HepG2 (cell line): ENCODE results near the gene ACBD3. TPM values are rescaled to one million over a fixed set of nuclear protein-coding genes. Genes with fewer than 3 reads are reported as not detected.

ENCODE experiments used
- ARID5B ChIP-seq: IDR thresholded peaks from 2 replicates; pipeline ENCODE4 v1.4.0; 2020; ENCODE audit warnings: mild to moderate bottlenecking, missing genetic modification reagents
- ATF2 ChIP-seq: sonication (generic); formaldehyde crosslinking; IDR thresholded peaks from 2 replicates; pipeline ENCODE4 v1.4.0; 2020; ENCODE audit warnings: missing genetic modification reagents
- MATR3 ChIP-seq: sonication (generic); formaldehyde crosslinking; IDR thresholded peaks from 2 replicates; pipeline ENCODE4 v1.4.0; 2020; ENCODE audit warnings: missing genetic modification reagents
- PITX1 ChIP-seq: sonication (generic); formaldehyde crosslinking; IDR thresholded peaks from 2 replicates; pipeline ENCODE4 v1.5.1; 2020; ENCODE audit warnings: mild to moderate bottlenecking, missing genetic modification reagents
- SMAD1 ChIP-seq: sonication (generic); formaldehyde crosslinking; IDR thresholded peaks from 2 replicates; pipeline ENCODE4 v1.4.0; 2020; ENCODE audit warnings: missing genetic modification reagents, low read depth, mild to moderate bottlenecking, borderline replicate concordance
- ZNF263 ChIP-seq: sonication (generic); formaldehyde crosslinking; IDR thresholded peaks from 2 replicates; pipeline ENCODE4 v1.4.0; 2020; ENCODE audit warnings: missing genetic modification reagents
- ZNF468 ChIP-seq: sonication (generic); formaldehyde crosslinking; IDR thresholded peaks from 2 replicates; pipeline ENCODE4 v1.8.0; 2022; ENCODE audit warnings: mild to moderate bottlenecking, moderate library complexity, missing genetic modification reagents
- polyA plus RNA-seq, 8 experiments: library from polyadenylated mRNA; depleted of rRNA in 3 of 8; stranded (reverse) in 7 of 8; unstranded in 1 of 8; fragments of >200 nt; fragmentation: Illumina TruSeq in 4 of 8; extraction: Trizol in 4 of 8; gene quantifications; 2 replicates each; pipeline versions ENCODE4 v1.2.1 to v1.2.3, GENCODE V29; 2011 to 2016; ENCODE audit warnings: low read depth in 4 of 8, missing spikeins in 1 of 8, mixed read lengths in 1 of 8; ENCODE audit not compliant: insufficient read depth in 1 of 8
- total RNA-seq, 5 experiments: library from RNA; depleted of rRNA; stranded (reverse); fragments of >200 nt; fragmentation: Illumina TruSeq; extraction: Trizol; gene quantifications; 2 replicates each; pipeline ENCODE4 v1.2.3, GENCODE V29; 2016; ENCODE audit warnings: low read depth in 1 of 5
- TF ChIP-seq, protein P1 (sequence below): sonication (generic); formaldehyde crosslinking; IDR thresholded peaks from 2 replicates; pipeline ENCODE4 v1.4.0; 2020; ENCODE audit warnings: missing genetic modification reagents
- TF ChIP-seq, protein P2 (sequence below): sonication (generic); formaldehyde crosslinking; IDR thresholded peaks from 2 replicates; pipeline ENCODE4; 2020; ENCODE audit warnings: missing genetic modification reagents, mild to moderate bottlenecking, borderline replicate concordance
- TF ChIP-seq, protein P3 (sequence below): sonication (generic); formaldehyde crosslinking; IDR thresholded peaks from 2 replicates; pipeline ENCODE4 v1.4.0; 2020; ENCODE audit warnings: missing genetic modification reagents, borderline replicate concordance
- TF ChIP-seq, protein P4 (sequence below): sonication (generic); formaldehyde crosslinking; IDR thresholded peaks from 2 replicates; pipeline ENCODE4 v1.5.0; 2020; ENCODE audit warnings: mild to moderate bottlenecking, missing genetic modification reagents, moderate library complexity

Gene ACBD3
- total and polyA plus RNA-seq, 2 of the 13 experiments (the other 11 are each of a cell fraction or from before 2014, with no cell fraction given) = 24.3 to 39.3 TPM

DNA sequence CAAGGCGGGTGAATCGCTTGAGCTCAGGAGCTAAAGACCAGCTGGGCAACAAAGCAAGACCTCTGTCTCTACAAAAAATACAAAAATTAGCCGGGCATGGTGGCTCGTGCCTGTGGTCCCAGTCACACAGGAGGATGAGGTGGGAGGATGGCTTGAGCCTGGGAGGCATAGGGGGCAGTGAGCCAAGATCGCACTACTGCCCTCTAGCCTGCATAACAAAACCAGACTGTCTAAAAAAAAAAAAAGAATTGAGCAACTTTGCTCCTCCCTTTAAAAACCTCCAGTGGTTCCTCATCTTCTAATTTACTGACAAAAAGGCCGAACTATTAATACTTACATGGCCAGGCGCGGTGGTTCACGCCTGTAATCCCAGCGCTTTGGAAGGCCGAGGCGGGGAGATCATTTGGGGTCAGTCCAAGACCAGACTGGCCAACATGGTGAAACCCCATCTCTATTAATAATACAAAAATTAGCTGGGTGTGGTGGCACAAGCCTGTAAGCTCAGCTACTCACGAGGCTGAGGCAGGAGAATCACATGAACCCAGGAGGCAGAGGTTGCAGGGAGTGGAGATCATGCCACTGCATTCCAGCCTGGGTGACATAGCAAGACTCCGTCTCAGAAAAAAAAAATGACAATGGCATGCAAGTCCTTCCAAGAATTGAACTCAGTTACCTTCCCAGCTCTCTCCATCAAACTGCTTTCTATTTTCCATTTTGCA is 4.4 kb downstream of the ACBD3 start (continued):
- TF ChIP-seq, protein P1, sequence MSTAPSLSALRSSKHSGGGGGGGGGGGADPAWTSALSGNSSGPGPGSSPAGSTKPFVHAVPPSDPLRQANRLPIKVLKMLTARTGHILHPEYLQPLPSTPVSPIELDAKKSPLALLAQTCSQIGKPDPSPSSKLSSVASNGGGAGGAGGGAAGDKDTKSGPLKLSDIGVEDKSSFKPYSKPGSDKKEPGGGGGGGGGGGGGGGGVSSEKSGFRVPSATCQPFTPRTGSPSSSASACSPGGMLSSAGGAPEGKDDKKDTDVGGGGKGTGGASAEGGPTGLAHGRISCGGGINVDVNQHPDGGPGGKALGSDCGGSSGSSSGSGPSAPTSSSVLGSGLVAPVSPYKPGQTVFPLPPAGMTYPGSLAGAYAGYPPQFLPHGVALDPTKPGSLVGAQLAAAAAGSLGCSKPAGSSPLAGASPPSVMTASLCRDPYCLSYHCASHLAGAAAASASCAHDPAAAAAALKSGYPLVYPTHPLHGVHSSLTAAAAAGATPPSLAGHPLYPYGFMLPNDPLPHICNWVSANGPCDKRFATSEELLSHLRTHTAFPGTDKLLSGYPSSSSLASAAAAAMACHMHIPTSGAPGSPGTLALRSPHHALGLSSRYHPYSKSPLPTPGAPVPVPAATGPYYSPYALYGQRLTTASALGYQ = no peak
- peak; percentile 94 for TF ChIP-seq ZNF263 (CRISPR knock-in tag)
- TF ChIP-seq, protein P2, sequence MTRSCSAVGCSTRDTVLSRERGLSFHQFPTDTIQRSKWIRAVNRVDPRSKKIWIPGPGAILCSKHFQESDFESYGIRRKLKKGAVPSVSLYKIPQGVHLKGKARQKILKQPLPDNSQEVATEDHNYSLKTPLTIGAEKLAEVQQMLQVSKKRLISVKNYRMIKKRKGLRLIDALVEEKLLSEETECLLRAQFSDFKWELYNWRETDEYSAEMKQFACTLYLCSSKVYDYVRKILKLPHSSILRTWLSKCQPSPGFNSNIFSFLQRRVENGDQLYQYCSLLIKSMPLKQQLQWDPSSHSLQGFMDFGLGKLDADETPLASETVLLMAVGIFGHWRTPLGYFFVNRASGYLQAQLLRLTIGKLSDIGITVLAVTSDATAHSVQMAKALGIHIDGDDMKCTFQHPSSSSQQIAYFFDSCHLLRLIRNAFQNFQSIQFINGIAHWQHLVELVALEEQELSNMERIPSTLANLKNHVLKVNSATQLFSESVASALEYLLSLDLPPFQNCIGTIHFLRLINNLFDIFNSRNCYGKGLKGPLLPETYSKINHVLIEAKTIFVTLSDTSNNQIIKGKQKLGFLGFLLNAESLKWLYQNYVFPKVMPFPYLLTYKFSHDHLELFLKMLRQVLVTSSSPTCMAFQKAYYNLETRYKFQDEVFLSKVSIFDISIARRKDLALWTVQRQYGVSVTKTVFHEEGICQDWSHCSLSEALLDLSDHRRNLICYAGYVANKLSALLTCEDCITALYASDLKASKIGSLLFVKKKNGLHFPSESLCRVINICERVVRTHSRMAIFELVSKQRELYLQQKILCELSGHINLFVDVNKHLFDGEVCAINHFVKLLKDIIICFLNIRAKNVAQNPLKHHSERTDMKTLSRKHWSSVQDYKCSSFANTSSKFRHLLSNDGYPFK (CRISPR knock-in tag) = no peak
- TF ChIP-seq SMAD1 (CRISPR knock-in tag) = no peak
- TF ChIP-seq, protein P3, sequence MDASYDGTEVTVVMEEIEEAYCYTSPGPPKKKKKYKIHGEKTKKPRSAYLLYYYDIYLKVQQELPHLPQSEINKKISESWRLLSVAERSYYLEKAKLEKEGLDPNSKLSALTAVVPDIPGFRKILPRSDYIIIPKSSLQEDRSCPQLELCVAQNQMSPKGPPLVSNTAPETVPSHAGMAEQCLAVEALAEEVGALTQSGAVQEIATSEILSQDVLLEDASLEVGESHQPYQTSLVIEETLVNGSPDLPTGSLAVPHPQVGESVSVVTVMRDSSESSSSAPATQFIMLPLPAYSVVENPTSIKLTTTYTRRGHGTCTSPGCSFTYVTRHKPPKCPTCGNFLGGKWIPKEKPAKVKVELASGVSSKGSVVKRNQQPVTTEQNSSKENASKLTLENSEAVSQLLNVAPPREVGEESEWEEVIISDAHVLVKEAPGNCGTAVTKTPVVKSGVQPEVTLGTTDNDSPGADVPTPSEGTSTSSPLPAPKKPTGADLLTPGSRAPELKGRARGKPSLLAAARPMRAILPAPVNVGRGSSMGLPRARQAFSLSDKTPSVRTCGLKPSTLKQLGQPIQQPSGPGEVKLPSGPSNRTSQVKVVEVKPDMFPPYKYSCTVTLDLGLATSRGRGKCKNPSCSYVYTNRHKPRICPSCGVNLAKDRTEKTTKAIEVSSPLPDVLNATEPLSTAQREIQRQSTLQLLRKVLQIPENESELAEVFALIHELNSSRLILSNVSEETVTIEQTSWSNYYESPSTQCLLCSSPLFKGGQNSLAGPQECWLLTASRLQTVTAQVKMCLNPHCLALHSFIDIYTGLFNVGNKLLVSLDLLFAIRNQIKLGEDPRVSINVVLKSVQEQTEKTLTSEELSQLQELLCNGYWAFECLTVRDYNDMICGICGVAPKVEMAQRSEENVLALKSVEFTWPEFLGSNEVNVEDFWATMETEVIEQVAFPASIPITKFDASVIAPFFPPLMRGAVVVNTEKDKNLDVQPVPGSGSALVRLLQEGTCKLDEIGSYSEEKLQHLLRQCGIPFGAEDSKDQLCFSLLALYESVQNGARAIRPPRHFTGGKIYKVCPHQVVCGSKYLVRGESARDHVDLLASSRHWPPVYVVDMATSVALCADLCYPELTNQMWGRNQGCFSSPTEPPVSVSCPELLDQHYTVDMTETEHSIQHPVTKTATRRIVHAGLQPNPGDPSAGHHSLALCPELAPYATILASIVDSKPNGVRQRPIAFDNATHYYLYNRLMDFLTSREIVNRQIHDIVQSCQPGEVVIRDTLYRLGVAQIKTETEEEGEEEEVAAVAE (CRISPR knock-in tag) = no peak
- no peak for TF ChIP-seq MATR3 (CRISPR knock-in tag)
- TF ChIP-seq ARID5B = 0 out of 2 replicates have a peak, but pooled peaks have one; percentile 15
- no peak for TF ChIP-seq ZNF468
- 0 out of 2 replicates have a peak, but pooled peaks have one; percentile 18 for TF ChIP-seq ATF2 (CRISPR knock-in tag)
- TF ChIP-seq, protein P4, sequence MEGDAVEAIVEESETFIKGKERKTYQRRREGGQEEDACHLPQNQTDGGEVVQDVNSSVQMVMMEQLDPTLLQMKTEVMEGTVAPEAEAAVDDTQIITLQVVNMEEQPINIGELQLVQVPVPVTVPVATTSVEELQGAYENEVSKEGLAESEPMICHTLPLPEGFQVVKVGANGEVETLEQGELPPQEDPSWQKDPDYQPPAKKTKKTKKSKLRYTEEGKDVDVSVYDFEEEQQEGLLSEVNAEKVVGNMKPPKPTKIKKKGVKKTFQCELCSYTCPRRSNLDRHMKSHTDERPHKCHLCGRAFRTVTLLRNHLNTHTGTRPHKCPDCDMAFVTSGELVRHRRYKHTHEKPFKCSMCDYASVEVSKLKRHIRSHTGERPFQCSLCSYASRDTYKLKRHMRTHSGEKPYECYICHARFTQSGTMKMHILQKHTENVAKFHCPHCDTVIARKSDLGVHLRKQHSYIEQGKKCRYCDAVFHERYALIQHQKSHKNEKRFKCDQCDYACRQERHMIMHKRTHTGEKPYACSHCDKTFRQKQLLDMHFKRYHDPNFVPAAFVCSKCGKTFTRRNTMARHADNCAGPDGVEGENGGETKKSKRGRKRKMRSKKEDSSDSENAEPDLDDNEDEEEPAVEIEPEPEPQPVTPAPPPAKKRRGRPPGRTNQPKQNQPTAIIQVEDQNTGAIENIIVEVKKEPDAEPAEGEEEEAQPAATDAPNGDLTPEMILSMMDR (CRISPR knock-in tag) = peak; percentile 55
- no peak for TF ChIP-seq PITX1 (CRISPR knock-in tag)
